Endothelial cell (in vitro differentiated cells): ENCODE measurements around the gene TRIM65. TPM values are rescaled to one million over a fixed set of nuclear protein-coding genes. Genes with fewer than 3 reads are reported as not detected.

ENCODE experiments used
- DNase-seq: peaks from one replicate; pipeline ENCODE4 v3.0.0; 2021; ENCODE audit warnings: low spot score
- H3K27ac Mint-ChIP-seq: one replicate; pipeline ENCODE4 v1.8.0; 2021; ENCODE audit warnings: mixed read lengths, inconsistent platforms; ENCODE audit not compliant: unreplicated experiment
- H3K27me3 Mint-ChIP-seq: one replicate; pipeline ENCODE4 v1.8.0; 2021; ENCODE audit warnings: mild to moderate bottlenecking, moderate library complexity, mixed read lengths, inconsistent platforms; ENCODE audit not compliant: unreplicated experiment
- H3K36me3 Mint-ChIP-seq: one replicate; pipeline ENCODE4 v1.8.0; 2021; ENCODE audit warnings: mild to moderate bottlenecking, low read depth, mixed read lengths, inconsistent platforms; ENCODE audit not compliant: unreplicated experiment
- H3K4me1 Mint-ChIP-seq: one replicate; pipeline ENCODE4 v1.8.0; 2021; ENCODE audit warnings: mild to moderate bottlenecking, mixed read lengths, inconsistent platforms; ENCODE audit not compliant: unreplicated experiment
- H3K4me3 Mint-ChIP-seq: one replicate; pipeline ENCODE4 v1.8.0; 2021; ENCODE audit warnings: mild to moderate bottlenecking, mixed read lengths, inconsistent platforms; ENCODE audit not compliant: unreplicated experiment
- H3K9me3 Mint-ChIP-seq: one replicate; pipeline ENCODE4 v1.8.0; 2021; ENCODE audit warnings: mixed read lengths, inconsistent platforms; ENCODE audit not compliant: unreplicated experiment
- total RNA-seq: library from RNA; stranded (reverse); fragmentation: NEBNext Ultra II Directional; extraction: Animal tissue kit (Norgen Biotek cat#: 25700); gene quantifications from one replicate; pipeline ENCODE4 v1.2.1, GENCODE V29; 2021; ENCODE audit not compliant: unreplicated experiment
- TF ChIP-seq, protein P1 (sequence below): fragments of 200-600 bp; sonication (generic); IDR thresholded peaks from one replicate; pipeline ENCODE4 v1.5.0; 2021; ENCODE audit warnings: antibody characterized with exemption; ENCODE audit not compliant: unreplicated experiment

The TRIM65 gene
- total RNA-seq, 1 donor from 2014 or later, result 14.1 TPM

DNA sequence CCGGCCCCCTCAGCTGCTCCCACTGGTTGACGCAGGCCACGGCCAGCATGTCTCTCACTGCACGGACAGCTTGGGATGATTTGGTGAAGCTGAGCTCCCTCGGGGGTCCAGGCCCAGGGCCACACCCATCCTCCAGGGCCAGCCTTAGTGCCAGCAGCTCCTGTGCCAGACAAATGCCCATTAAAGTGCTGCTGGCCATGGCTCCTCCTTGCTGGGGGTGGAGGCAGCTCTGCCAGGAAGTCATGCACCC, 20.9 kb downstream of the TRIM65 start:
- Mint-ChIP-seq H3K9me3 (no peaks in the 10 kb centered on the region), H3K36me3 (no peaks in the 10 kb centered on the region)

DNA sequence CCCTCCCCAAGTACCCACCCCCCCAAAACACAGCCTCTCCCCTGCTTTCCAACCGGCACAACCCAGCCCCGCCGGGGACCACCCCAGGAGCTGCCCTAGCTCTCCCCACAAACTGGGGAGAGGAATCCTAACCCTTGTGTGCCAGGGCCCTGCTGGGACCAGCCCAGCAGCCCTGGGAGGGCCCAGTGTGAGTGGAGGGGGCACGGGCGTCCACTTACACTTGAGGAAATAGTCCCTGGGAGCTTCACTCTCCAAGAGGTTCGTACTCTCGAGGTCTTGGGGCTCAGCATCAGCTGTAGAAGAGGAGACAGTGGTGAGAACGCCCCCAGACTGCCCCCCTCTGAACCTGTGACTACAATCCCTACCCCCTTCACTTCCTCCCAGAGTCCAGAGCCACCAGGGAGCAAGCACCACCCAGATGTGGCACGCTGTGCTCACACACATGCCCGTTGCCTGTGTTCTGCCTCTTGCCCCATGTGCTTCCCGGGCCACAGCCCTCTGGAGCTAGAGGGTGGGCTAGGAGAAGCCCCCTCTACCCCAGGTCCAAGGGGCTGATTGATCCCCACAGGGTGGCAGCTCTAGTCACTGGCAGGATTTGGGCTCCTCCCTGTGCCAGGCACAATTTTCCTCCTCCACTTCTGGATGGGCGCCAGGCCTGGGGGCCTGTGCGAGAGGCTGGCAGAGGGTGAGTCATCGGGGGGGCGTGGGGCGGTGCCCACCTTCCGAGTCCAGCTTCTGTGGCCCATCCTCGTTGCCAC, 21.4 kb downstream of the TRIM65 start:
- H3K9me3 Mint-ChIP-seq, result no peaks in the 10 kb centered on the region
- TF ChIP-seq, protein P1, sequence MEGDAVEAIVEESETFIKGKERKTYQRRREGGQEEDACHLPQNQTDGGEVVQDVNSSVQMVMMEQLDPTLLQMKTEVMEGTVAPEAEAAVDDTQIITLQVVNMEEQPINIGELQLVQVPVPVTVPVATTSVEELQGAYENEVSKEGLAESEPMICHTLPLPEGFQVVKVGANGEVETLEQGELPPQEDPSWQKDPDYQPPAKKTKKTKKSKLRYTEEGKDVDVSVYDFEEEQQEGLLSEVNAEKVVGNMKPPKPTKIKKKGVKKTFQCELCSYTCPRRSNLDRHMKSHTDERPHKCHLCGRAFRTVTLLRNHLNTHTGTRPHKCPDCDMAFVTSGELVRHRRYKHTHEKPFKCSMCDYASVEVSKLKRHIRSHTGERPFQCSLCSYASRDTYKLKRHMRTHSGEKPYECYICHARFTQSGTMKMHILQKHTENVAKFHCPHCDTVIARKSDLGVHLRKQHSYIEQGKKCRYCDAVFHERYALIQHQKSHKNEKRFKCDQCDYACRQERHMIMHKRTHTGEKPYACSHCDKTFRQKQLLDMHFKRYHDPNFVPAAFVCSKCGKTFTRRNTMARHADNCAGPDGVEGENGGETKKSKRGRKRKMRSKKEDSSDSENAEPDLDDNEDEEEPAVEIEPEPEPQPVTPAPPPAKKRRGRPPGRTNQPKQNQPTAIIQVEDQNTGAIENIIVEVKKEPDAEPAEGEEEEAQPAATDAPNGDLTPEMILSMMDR, result no peak
- no peaks in the 10 kb centered on the region for H3K36me3 Mint-ChIP-seq
- peaks cover 18% of the 10 kb centered on the region for H3K4me1 Mint-ChIP-seq
- H3K27me3 Mint-ChIP-seq, result peaks cover 13% of the 10 kb centered on the region
- DNase-seq, result no peak
- H3K4me3 Mint-ChIP-seq, result no peak overlapping the region
- H3K27ac Mint-ChIP-seq, result no peak overlapping the region

More for the DNA sequence above, 20.9 kb downstream of the TRIM65 start:
- Mint-ChIP-seq H3K4me3 (no peak overlapping the region), H3K27me3 (peaks cover 15% of the 10 kb centered on the region), H3K27ac (no peak overlapping the region), H3K4me1 (peaks cover 15% of the 10 kb centered on the region)
- TF ChIP-seq, protein P1, result no peak
- no peak for DNase-seq

DNA sequence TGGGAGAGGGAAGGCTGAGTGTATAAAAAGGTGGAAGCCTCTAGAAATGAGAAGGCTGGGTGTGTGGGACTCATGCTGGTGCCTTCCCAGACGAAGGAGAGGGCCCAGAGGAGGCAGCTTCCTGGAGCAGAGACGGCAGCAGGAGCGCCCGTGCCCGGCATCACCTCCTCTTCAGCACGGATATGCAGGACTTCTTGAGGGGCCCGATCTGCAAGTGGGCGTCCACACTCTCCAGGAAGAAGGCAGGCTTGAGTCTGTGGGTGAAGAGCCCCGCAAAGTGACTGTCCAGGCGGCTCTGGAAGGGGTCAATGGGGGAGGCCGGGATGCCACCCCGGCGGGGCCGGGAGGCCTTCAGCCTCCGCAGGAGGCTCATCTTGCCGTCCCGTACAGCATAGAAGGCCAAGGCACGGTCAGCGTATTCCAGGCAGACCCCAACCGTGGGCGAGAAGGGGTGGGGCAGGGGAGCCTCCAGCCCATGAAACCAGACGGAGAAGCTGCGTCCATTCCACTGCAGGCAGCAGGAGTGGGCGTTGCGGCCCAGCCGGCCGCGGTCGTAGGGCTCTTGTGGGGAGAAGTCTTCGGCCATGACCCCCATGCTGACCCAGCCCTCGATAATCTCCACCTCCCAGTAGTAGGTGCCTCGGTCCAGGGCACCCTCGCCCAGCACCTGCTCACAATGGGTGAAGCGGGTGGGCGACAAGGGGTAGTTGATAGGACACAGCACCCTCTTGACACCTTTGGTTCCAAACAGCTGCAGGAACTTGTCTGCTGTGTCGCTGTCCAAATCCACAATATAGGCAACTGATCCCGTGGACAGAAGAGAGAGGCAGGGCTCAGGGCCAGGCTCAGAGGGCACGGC, 22.2 kb downstream of the TRIM65 start:
- Mint-ChIP-seq H3K4me1 (peaks cover 18% of the 10 kb centered on the region), H3K27me3 (peaks cover 13% of the 10 kb centered on the region), H3K36me3 (no peaks in the 10 kb centered on the region), H3K9me3 (no peaks in the 10 kb centered on the region), H3K27ac (no peak overlapping the region), H3K4me3 (no peak overlapping the region)
- TF ChIP-seq, protein P1, result no peak
- DNase-seq, result no peak

DNA sequence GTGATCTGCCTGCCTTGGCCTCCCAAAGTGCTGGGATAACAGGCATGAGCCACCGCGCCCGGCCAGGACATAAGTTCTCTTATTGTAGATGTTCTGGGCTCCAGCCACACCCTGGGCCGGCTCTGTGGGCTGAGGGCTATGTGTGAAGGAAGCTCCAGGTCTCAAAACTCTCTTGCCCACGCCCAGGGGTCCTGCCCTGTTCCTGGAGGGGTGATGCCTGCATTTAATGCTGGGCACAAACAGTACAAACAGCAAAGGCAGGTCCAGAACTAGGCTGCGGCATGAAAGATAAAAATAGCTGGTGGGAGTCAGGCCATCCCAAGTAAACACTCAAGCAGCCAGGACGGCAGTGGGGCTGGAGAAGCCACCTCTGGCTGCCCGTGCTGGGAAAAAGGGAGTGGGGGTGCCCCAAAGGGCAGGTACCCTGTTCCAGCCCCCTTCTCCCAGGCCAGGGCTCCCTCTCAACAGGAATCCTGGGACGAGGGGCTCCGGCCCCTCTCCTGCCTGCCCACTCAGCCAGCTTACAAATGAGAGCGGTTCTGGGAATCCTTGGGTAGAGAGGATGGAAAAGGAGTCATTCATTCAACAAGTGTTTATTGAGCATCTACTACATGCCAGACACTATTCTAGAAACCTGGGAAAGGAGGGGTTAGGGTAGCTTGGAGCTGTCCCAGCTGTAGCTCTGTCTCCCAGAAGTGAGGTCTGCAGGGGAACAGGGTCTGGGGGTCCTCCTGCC, 23.0 kb downstream of the TRIM65 start:
- no peak for DNase-seq
- Mint-ChIP-seq H3K27me3 (peaks cover 11% of the 10 kb centered on the region), H3K9me3 (no peaks in the 10 kb centered on the region), H3K4me1 (peaks cover 18% of the 10 kb centered on the region), H3K4me3 (no peak overlapping the region), H3K36me3 (no peaks in the 10 kb centered on the region), H3K27ac (no peak overlapping the region)
- TF ChIP-seq, protein P1, result no peak
